HEK293 (cell line): ENCODE measurements around the gene ZNF423.

Source experiments
- CTCF ChIA-PET: fragments of 350-600 bp; formaldehyde crosslinking; extraction: SDS; loops from one replicate; lab custom pipeline; 2021; ENCODE audit warnings: antibody characterized with exemption; lab: Yijun Ruan, JAX
- POLR2A ChIA-PET: fragments of 300-600 bp; formaldehyde crosslinking; extraction: SDS; loops from one replicate; lab custom pipeline; 2020; ENCODE audit warnings: antibody characterized with exemption, inconsistent platforms; lab: Yijun Ruan, JAX
- H3K27ac ChIP-seq: fragments of 200-500 bp; sonication (Bioruptor generic); 2 replicates; pipeline ENCODE4 v1.5.1; 2014; ENCODE audit warnings: low read depth, low read length, control low read depth, inconsistent platforms; ENCODE audit errors: extremely low read depth
- H3K36me3 ChIP-seq, 2 experiments: fragments of 200-500 bp in 1 of 2; sonication (Bioruptor generic) in 1 of 2; 1 replicate in 1 of 2; 2 replicates in 1 of 2; pipeline ENCODE4 v1.5.1; 2014 to 2017; ENCODE audit warnings: inconsistent platforms in 2 of 2, low read length in 2 of 2; ENCODE audit not compliant: control insufficient read depth in 2 of 2, insufficient read depth in 1 of 2
- H3K4me1 ChIP-seq: fragments of 200-500 bp; sonication (Bioruptor generic); 2 replicates; pipeline ENCODE4 v1.5.1; 2014; ENCODE audit warnings: mild to moderate bottlenecking, low read length, inconsistent platforms; ENCODE audit not compliant: control insufficient read depth, insufficient read depth
- H3K4me3 ChIP-seq: 2 replicates; pipeline ENCODE4 v1.5.1; 2011; ENCODE audit warnings: low read depth, mild to moderate bottlenecking, control low read depth, low read length, moderate library complexity
- H3K9me3 ChIP-seq: fragments of 200-500 bp; sonication (Bioruptor generic); 2 replicates; pipeline ENCODE4 v1.5.1; 2014; ENCODE audit warnings: low read depth, low read length, inconsistent platforms; ENCODE audit not compliant: control insufficient read depth, insufficient read depth
- KLF10 ChIP-seq: fragments of 450-650 bp; IDR thresholded peaks from 2 replicates; pipeline ENCODE4 v1.5.1; 2018; ENCODE audit warnings: missing biosample characterization, mild to moderate bottlenecking, missing genetic modification characterization
- OSR2 ChIP-seq: fragments of 450-650 bp; formaldehyde crosslinking; IDR thresholded peaks from 2 replicates; pipeline ENCODE4 v1.5.1; 2016; ENCODE audit warnings: missing biosample characterization, missing genetic modification characterization
- ZBTB20 ChIP-seq: fragments of 450-650 bp; formaldehyde crosslinking; IDR thresholded peaks from 2 replicates; pipeline ENCODE4 v1.5.1; 2016; ENCODE audit warnings: missing biosample characterization, missing genetic modification characterization
- ZFHX2 ChIP-seq: fragments of 450-650 bp; formaldehyde crosslinking; conservative IDR thresholded peaks from 2 replicates; pipeline ENCODE4 v1.5.1; 2016; ENCODE audit warnings: missing biosample characterization, missing genetic modification characterization
- ZFP3 ChIP-seq: fragments of 450-650 bp; formaldehyde crosslinking; IDR thresholded peaks from 2 replicates; pipeline ENCODE4 v1.5.1; 2016; ENCODE audit warnings: low read depth, missing biosample characterization, missing genetic modification characterization
- ZNF132 ChIP-seq: fragments of 450-650 bp; formaldehyde crosslinking; IDR thresholded peaks from 2 replicates; pipeline ENCODE4 v1.5.1; 2017; ENCODE audit warnings: missing biosample characterization, missing genetic modification characterization, borderline replicate concordance
- ZNF211 ChIP-seq: fragments of 450-650 bp; formaldehyde crosslinking; IDR thresholded peaks from 2 replicates; pipeline ENCODE4 v1.5.1; 2016; ENCODE audit warnings: low read depth, missing biosample characterization, missing genetic modification characterization
- ZNF274 ChIP-seq, 2 experiments: fragments of 200-500 bp in 1 of 2; fragments of 450-650 bp in 1 of 2; sonication (Bioruptor generic) in 1 of 2; formaldehyde crosslinking in 1 of 2; IDR thresholded peaks; 2 replicates each; pipeline versions ENCODE4 v1.5.1 to v1.6.1; 2014 to 2016; ENCODE audit warnings: borderline replicate concordance in 1 of 2, inconsistent platforms in 1 of 2, low read length in 1 of 2, missing biosample characterization in 1 of 2, missing genetic modification characterization in 1 of 2
- ZNF335 ChIP-seq: fragments of 450-650 bp; formaldehyde crosslinking; conservative IDR thresholded peaks from 2 replicates; pipeline ENCODE4 v1.5.1; 2016; ENCODE audit warnings: missing biosample characterization, missing genetic modification characterization
- ZNF404 ChIP-seq: fragments of 450-650 bp; formaldehyde crosslinking; IDR thresholded peaks from 2 replicates; pipeline ENCODE4 v1.5.1; 2017; ENCODE audit warnings: missing biosample characterization, missing genetic modification characterization
- ZNF433 ChIP-seq: fragments of 450-650 bp; formaldehyde crosslinking; IDR thresholded peaks from 2 replicates; pipeline ENCODE4 v1.5.1; 2016; ENCODE audit warnings: missing biosample characterization, missing genetic modification characterization, low read depth
- ZNF501 ChIP-seq: fragments of 450-650 bp; formaldehyde crosslinking; IDR thresholded peaks from 2 replicates; pipeline ENCODE4 v1.5.1; 2016; ENCODE audit warnings: missing biosample characterization, missing genetic modification characterization
- ZNF544 ChIP-seq: fragments of 450-650 bp; formaldehyde crosslinking; IDR thresholded peaks from 2 replicates; pipeline ENCODE4 v1.5.0; 2017; ENCODE audit warnings: missing biosample characterization, missing genetic modification characterization
- ZNF548 ChIP-seq: fragments of 450-650 bp; formaldehyde crosslinking; IDR thresholded peaks from 2 replicates; pipeline ENCODE4 v1.5.1; 2016; ENCODE audit warnings: missing biosample characterization, missing genetic modification characterization
- ZNF555 ChIP-seq: fragments of 450-650 bp; formaldehyde crosslinking; conservative IDR thresholded peaks from 2 replicates; pipeline ENCODE4 v1.5.1; 2017; ENCODE audit warnings: missing biosample characterization, mild to moderate bottlenecking, missing genetic modification characterization, inconsistent platforms
- ZNF558 ChIP-seq: fragments of 450-650 bp; formaldehyde crosslinking; IDR thresholded peaks from 2 replicates; pipeline ENCODE4 v1.5.1; 2016; ENCODE audit warnings: missing biosample characterization, missing genetic modification characterization
- ZNF677 ChIP-seq: fragments of 450-650 bp; IDR thresholded peaks from 2 replicates; pipeline ENCODE4 v1.5.0; 2018; ENCODE audit warnings: missing biosample characterization, mild to moderate bottlenecking, missing genetic modification characterization, moderate library complexity
- ZNF837 ChIP-seq: fragments of 450-650 bp; formaldehyde crosslinking; IDR thresholded peaks from 2 replicates; pipeline ENCODE4 v1.5.1; 2016; ENCODE audit warnings: missing biosample characterization, missing genetic modification characterization
- ZXDB ChIP-seq: fragments of 450-650 bp; formaldehyde crosslinking; IDR thresholded peaks from 2 replicates; pipeline ENCODE4 v1.5.1; 2016; ENCODE audit warnings: missing biosample characterization, missing genetic modification characterization
- TF ChIP-seq, protein P1 (sequence below): fragments of 450-650 bp; formaldehyde crosslinking; IDR thresholded peaks from 2 replicates; pipeline ENCODE4 v1.5.1; 2016; ENCODE audit warnings: missing biosample characterization, missing genetic modification characterization
- TF ChIP-seq, protein P2 (sequence below): fragments of 450-650 bp; formaldehyde crosslinking; IDR thresholded peaks from 2 replicates; pipeline ENCODE4 v1.5.1; 2017; ENCODE audit warnings: missing biosample characterization, mild to moderate bottlenecking, missing genetic modification characterization, moderate library complexity
- TF ChIP-seq, protein P3 (sequence below): fragments of 450-650 bp; formaldehyde crosslinking; IDR thresholded peaks from 2 replicates; pipeline ENCODE4 v1.5.1; 2016; ENCODE audit warnings: missing biosample characterization, missing genetic modification characterization
- TF ChIP-seq, protein P4 (sequence below): fragments of 450-650 bp; IDR thresholded peaks from 2 replicates; pipeline ENCODE4 v1.5.1; 2018; ENCODE audit warnings: missing biosample characterization, mild to moderate bottlenecking, missing genetic modification characterization

Gene ZNF423

DNA sequence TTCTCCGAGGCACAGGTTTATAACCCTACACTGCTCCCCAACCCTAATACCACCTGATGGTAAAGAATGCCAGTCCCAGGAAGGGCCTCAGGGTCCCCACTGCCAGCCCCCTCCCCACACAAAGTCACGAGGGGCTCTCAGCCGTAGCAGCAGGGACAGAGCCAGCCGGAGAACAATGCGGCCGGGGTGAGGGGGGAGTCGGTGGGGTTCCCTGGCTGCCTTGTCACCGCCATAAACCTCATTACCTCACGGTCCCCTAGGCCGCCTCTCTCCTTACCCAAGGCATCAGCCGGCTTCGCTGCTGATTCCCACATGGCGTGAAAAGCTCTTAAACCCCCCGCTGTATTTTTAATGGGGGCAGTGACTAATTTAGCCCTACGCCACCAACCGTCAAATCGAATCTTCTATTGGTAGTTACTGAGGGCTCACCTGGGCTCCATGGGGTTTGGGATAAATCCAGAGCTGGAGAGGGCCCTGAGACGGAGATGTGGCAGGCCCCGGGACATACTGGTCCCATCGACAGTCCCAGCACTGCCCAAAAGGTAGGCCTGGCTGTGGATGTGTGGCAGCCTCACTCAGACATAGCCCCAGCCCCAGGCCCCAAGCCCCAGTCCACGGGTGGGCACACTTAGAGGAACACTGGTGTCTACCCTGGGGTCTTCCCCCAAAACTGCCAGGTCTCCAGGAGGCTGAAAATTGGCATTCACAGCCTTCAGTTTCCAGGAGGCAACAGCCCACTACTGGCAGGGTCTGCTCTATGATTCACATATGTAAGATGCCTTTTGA lies 367.0 kb downstream of the ZNF423 start (continued):
- no peak for TF ChIP-seq ZNF548 (tag by site-specific recombination)
- no peak for TF ChIP-seq KLF10 (tag by site-specific recombination)
- TF ChIP-seq, protein P1, sequence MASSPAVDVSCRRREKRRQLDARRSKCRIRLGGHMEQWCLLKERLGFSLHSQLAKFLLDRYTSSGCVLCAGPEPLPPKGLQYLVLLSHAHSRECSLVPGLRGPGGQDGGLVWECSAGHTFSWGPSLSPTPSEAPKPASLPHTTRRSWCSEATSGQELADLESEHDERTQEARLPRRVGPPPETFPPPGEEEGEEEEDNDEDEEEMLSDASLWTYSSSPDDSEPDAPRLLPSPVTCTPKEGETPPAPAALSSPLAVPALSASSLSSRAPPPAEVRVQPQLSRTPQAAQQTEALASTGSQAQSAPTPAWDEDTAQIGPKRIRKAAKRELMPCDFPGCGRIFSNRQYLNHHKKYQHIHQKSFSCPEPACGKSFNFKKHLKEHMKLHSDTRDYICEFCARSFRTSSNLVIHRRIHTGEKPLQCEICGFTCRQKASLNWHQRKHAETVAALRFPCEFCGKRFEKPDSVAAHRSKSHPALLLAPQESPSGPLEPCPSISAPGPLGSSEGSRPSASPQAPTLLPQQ (tag by site-specific recombination): no peak
- TF ChIP-seq, protein P2, sequence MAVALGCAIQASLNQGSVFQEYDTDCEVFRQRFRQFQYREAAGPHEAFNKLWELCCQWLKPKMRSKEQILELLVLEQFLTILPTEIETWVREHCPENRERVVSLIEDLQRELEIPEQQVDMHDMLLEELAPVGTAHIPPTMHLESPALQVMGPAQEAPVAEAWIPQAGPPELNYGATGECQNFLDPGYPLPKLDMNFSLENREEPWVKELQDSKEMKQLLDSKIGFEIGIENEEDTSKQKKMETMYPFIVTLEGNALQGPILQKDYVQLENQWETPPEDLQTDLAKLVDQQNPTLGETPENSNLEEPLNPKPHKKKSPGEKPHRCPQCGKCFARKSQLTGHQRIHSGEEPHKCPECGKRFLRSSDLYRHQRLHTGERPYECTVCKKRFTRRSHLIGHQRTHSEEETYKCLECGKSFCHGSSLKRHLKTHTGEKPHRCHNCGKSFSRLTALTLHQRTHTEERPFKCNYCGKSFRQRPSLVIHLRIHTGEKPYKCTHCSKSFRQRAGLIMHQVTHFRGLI: no peak
- no peak for TF ChIP-seq ZNF211
- no peak for TF ChIP-seq ZFHX2 (tag by site-specific recombination)

DNA sequence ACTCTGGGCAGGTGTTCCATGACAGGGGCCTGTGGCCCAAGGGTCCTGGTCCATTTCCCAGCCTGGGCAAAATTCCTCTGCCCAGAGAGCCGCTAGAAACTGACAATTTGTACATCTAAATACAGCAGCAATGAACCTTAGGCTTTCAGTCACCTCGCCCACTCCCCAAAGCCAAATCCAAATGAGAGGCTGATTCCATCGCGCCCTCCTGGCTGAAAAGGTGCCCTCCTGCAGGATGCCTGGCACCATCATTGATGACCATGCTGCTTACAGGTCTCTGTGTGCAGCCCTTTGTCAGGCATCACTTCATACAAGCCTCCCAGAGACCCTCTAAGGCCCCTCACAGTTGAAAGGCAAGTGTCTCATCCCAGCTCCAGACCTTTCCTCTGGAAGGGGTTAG lies 367.6 kb downstream of the ZNF423 start:
- CTCF ChIA-PET: no interaction called here
- Histone ChIP-seq H3K27ac (no peak overlapping the region), H3K36me3 (no peaks in the 10 kb centered on the region), H3K4me1 (no peaks in the 10 kb centered on the region), H3K4me3 (no peak overlapping the region), H3K9me3 (no peaks in the 10 kb centered on the region)
- no peak for TF ChIP-seq ZNF555 (tag by site-specific recombination)
- POLR2A ChIA-PET: no interaction called here

DNA sequence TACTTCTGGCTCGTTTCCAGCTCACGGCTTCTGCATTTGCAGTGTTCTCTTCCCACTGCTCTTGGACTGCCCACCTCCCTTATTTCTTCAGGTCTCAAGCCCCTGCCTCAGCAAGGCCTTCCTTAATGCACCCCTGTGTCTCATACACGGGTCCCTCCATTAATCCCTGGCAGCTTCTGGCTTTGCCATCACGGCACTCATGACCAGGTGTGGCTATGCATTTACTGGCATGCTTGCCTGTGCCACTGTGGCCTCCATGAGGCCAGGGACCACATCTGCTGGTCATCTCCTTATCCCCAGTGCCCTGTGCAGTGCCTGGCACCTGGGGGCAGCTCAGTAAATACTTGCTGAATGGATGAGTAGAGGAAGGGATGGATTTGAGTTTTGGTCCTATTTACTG lies 368.2 kb downstream of the ZNF423 start:
- TF ChIP-seq ZNF132 (tag by site-specific recombination) (no peak), ZNF433 (tag by site-specific recombination) (no peak), ZNF274 (IDR thresholded peaks at IDR 0.05; ENCODE audit: low read length) (no peak), ZNF274 (tag by site-specific recombination; IDR thresholded peaks at IDR 0.05; ENCODE audit: borderline replicate concordance) (no peak), ZNF544 (tag by site-specific recombination) (no peak), ZNF558 (tag by site-specific recombination) (no peak), ZXDB (tag by site-specific recombination) (no peak), ZBTB20 (tag by site-specific recombination) (no peak), ZNF404 (tag by site-specific recombination) (no peak), OSR2 (no peak), ZNF501 (tag by site-specific recombination) (no peak), ZNF837 (tag by site-specific recombination) (no peak), ZNF677 (tag by site-specific recombination) (no peak), ZNF335 (no peak), ZFP3 (tag by site-specific recombination) (no peak)
- TF ChIP-seq, protein P1 (tag by site-specific recombination): no peak
- TF ChIP-seq, protein P3, sequence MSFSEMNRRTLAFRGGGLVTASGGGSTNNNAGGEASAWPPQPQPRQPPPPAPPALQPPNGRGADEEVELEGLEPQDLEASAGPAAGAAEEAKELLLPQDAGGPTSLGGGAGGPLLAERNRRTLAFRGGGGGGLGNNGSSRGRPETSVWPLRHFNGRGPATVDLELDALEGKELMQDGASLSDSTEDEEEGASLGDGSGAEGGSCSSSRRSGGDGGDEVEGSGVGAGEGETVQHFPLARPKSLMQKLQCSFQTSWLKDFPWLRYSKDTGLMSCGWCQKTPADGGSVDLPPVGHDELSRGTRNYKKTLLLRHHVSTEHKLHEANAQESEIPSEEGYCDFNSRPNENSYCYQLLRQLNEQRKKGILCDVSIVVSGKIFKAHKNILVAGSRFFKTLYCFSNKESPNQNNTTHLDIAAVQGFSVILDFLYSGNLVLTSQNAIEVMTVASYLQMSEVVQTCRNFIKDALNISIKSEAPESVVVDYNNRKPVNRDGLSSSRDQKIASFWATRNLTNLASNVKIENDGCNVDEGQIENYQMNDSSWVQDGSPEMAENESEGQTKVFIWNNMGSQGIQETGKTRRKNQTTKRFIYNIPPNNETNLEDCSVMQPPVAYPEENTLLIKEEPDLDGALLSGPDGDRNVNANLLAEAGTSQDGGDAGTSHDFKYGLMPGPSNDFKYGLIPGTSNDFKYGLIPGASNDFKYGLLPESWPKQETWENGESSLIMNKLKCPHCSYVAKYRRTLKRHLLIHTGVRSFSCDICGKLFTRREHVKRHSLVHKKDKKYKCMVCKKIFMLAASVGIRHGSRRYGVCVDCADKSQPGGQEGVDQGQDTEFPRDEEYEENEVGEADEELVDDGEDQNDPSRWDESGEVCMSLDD: no peak
- TF ChIP-seq, protein P4, sequence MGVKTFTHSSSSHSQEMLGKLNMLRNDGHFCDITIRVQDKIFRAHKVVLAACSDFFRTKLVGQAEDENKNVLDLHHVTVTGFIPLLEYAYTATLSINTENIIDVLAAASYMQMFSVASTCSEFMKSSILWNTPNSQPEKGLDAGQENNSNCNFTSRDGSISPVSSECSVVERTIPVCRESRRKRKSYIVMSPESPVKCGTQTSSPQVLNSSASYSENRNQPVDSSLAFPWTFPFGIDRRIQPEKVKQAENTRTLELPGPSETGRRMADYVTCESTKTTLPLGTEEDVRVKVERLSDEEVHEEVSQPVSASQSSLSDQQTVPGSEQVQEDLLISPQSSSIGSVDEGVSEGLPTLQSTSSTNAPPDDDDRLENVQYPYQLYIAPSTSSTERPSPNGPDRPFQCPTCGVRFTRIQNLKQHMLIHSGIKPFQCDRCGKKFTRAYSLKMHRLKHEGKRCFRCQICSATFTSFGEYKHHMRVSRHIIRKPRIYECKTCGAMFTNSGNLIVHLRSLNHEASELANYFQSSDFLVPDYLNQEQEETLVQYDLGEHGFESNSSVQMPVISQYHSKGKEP (tag by site-specific recombination): no peak
- no peaks in the 10 kb centered on the region for H3K4me1 ChIP-seq
- H3K27ac ChIP-seq: no peak overlapping the region
- CTCF ChIA-PET: interaction anchor here (0.6 to 1.2 kb wide), 3 partner anchors 22 to 370 kb away, joined by 3 read pairs; no protein-coding TSS in a partner anchor
- H3K36me3 ChIP-seq: no peaks in the 10 kb centered on the region
- POLR2A ChIA-PET: no interaction called here
- no peak overlapping the region for H3K4me3 ChIP-seq
- no peaks in the 10 kb centered on the region for H3K9me3 ChIP-seq
